ENCODE measurements around the gene AGPAT4. TPM values are rescaled to one million over a fixed set of nuclear protein-coding genes. Genes with fewer than 3 reads are reported as not detected.

Gene AGPAT4
- total and polyA plus RNA-seq, 2 experiments from 2014 or later = 10.6 to 11.8 TPM

DNA sequence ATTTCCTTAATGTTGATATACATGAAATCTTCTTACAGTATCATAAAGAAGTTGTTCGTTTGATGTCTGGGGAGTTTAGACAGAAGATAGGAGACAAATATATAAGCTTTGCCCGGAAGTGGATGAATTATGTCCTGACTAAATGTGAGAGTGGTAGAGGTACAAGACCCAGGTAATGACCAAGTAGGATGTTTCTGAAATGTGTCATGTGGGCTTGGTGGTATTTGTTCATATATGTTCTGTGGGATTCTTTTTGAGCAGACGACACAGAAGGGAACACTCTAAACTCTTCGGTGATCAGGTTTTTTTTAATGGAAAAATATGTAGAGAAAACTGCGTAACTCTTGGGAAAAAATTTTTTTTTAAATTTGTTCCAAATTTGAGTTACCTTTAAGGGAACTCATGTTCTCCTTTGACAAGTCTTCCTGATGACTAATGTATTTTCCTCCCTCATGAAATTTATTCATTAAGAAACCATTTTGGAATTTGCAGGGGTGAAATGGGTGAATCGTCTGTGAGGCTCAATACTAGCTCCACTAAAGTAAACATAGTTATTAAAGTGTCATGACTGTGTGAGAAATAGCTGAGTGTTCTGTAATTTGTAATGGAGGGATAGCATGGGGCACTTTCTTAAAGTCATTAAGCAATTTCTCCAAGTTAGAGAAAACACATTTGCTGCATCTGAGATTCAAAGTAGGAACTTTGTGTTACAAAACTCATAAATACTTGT is 181.7 kb downstream of the AGPAT4 start:
- no peak for DNase-seq (ENCODE audit: low spot score)
- H3K4me2 ChIP-seq = no peak overlapping the region
- no peaks in the 10 kb centered on the region for H3K36me3 ChIP-seq (replicated peaks; ENCODE audit: insufficient read depth, low read depth)
- no peak overlapping the region for H3K27ac ChIP-seq
- H4K20me1 ChIP-seq (ENCODE audit: insufficient read depth, poor library complexity, severe bottlenecking) = no peaks in the 10 kb centered on the region
- no peaks in the 10 kb centered on the region for H3K9me2 ChIP-seq (replicated peaks; ENCODE audit: insufficient read depth)
- H2AFZ ChIP-seq = no peak overlapping the region
- no peaks in the 10 kb centered on the region for H3K27me3 ChIP-seq
- 89% methylated on average over 6 of the region's 6 CpGs for WGBS (ENCODE audit: low lambda C conversion rate, missing lambda C conversion rate)
- no peaks in the 10 kb centered on the region for H3K79me2 ChIP-seq
- H3K4me3 ChIP-seq = no peak overlapping the region
- TF ChIP-seq EZH2phosphoT487 (IDR thresholded peaks at IDR 0.05; ENCODE audit: low read depth, severe bottlenecking, unreplicated experiment) (no peak), EZH2 (IDR thresholded peaks at IDR 0.05; ENCODE audit: borderline replicate concordance) (no peak)
- TF ChIP-seq, protein P1, sequence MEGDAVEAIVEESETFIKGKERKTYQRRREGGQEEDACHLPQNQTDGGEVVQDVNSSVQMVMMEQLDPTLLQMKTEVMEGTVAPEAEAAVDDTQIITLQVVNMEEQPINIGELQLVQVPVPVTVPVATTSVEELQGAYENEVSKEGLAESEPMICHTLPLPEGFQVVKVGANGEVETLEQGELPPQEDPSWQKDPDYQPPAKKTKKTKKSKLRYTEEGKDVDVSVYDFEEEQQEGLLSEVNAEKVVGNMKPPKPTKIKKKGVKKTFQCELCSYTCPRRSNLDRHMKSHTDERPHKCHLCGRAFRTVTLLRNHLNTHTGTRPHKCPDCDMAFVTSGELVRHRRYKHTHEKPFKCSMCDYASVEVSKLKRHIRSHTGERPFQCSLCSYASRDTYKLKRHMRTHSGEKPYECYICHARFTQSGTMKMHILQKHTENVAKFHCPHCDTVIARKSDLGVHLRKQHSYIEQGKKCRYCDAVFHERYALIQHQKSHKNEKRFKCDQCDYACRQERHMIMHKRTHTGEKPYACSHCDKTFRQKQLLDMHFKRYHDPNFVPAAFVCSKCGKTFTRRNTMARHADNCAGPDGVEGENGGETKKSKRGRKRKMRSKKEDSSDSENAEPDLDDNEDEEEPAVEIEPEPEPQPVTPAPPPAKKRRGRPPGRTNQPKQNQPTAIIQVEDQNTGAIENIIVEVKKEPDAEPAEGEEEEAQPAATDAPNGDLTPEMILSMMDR (IDR thresholded peaks at IDR 0.05; ENCODE audit: poor library complexity) = no peak
- H3K9me3 ChIP-seq (ENCODE audit: low read depth) = no peaks in the 10 kb centered on the region
- H3K4me1 ChIP-seq (ENCODE audit: insufficient read depth) = no peaks in the 10 kb centered on the region

DNA sequence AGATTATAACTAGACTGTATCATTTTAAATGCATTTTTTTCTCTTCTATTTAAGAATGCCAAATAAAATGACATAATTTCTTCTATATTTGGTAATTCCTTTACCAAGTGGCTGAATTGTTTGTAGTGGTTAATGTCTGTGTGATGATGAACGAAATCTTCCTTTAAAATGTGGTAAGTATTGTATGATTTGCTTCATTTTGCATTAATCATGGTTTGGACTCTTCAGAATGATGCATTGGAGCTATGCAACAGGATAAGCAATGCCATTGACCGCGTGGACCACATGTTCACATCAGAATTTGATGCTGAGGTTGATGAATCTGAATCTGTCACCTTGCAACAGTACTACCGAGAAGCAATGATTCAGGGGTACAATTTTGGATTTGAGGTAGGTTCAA is 182.7 kb downstream of the AGPAT4 start:
- H3K9me2 ChIP-seq (replicated peaks; ENCODE audit: insufficient read depth) = no peaks in the 10 kb centered on the region
- no peak overlapping the region for H3K4me3 ChIP-seq
- 95% methylated on average over 4 of the region's 4 CpGs for WGBS (ENCODE audit: low lambda C conversion rate, missing lambda C conversion rate)
- no peak overlapping the region for H3K27ac ChIP-seq
- H3K4me2 ChIP-seq = no peak overlapping the region
- DNase-seq (ENCODE audit: low spot score) = no peak
- TF ChIP-seq EZH2 (IDR thresholded peaks at IDR 0.05; ENCODE audit: borderline replicate concordance) = no peak
- no peak for TF ChIP-seq EZH2phosphoT487 (IDR thresholded peaks at IDR 0.05; ENCODE audit: low read depth, severe bottlenecking, unreplicated experiment)
- TF ChIP-seq, protein P1 (IDR thresholded peaks at IDR 0.05; ENCODE audit: poor library complexity) = no peak
- H3K4me1 ChIP-seq (ENCODE audit: insufficient read depth) = no peaks in the 10 kb centered on the region
- no peaks in the 10 kb centered on the region for H3K27me3 ChIP-seq
- H4K20me1 ChIP-seq (ENCODE audit: insufficient read depth, poor library complexity, severe bottlenecking) = no peaks in the 10 kb centered on the region
- no peaks in the 10 kb centered on the region for H3K79me2 ChIP-seq
- no peaks in the 10 kb centered on the region for H3K9me3 ChIP-seq (ENCODE audit: low read depth)
- no peaks in the 10 kb centered on the region for H3K36me3 ChIP-seq (replicated peaks; ENCODE audit: insufficient read depth, low read depth)
- H2AFZ ChIP-seq = no peak overlapping the region

GRCh38 chr6:161088676-161089328 is 185.1 kb downstream of the AGPAT4 start:
- no peaks in the 10 kb centered on the region for H3K9me3 ChIP-seq (ENCODE audit: low read depth)
- 80% methylated on average over 2 of the region's 2 CpGs for WGBS (ENCODE audit: low lambda C conversion rate, missing lambda C conversion rate)

More at GRCh38 chr6:161088676-161089328, 185.1 kb downstream of the AGPAT4 start:
- Histone ChIP-seq H3K27me3 (no peaks in the 10 kb centered on the region), H3K4me2 (no peak overlapping the region), H2AFZ (no peak overlapping the region), H3K79me2 (no peaks in the 10 kb centered on the region), H3K4me1 (ENCODE audit: insufficient read depth) (no peaks in the 10 kb centered on the region), H3K27ac (no peak overlapping the region), H4K20me1 (ENCODE audit: insufficient read depth, poor library complexity, severe bottlenecking) (no peaks in the 10 kb centered on the region), H3K36me3 (replicated peaks; ENCODE audit: insufficient read depth, low read depth) (no peaks in the 10 kb centered on the region), H3K4me3 (no peak overlapping the region), H3K9me2 (replicated peaks; ENCODE audit: insufficient read depth) (no peaks in the 10 kb centered on the region)
- peak; percentile 8 for DNase-seq (ENCODE audit: low spot score)
- no peak for TF ChIP-seq EZH2 (IDR thresholded peaks at IDR 0.05; ENCODE audit: borderline replicate concordance)
- TF ChIP-seq, protein P1 (IDR thresholded peaks at IDR 0.05; ENCODE audit: poor library complexity) = no peak
- no peak for TF ChIP-seq EZH2phosphoT487 (IDR thresholded peaks at IDR 0.05; ENCODE audit: low read depth, severe bottlenecking, unreplicated experiment)

Measured in hepatocyte (in vitro differentiated cells).